Effector memory CD4-positive, alpha-beta T cell (primary cell): Measurements from ENCODE around the gene DEFB131B.
"Not testable (repeated sequence)": the region's sequence is repeated elsewhere in the genome, so short reads cannot be mapped to it uniquely, and the experiment has no call there.

Experiments
- DNase-seq, 3 donors: peaks; one replicate each; pipeline ENCODE4 v3.0.0-alpha.2; 2020
- H3K27ac ChIP-seq: 2 replicates; pipeline ENCODE4 v1.7.0; 2013; ENCODE audit warnings: mild to moderate bottlenecking, low read length, moderate library complexity; ENCODE audit not compliant: insufficient read depth, poor library complexity, severe bottlenecking
- H3K27me3 ChIP-seq: replicated peaks from 2 replicates; pipeline ENCODE4 v1.7.0; 2013; ENCODE audit warnings: mild to moderate bottlenecking, low read length; ENCODE audit not compliant: insufficient read depth, control insufficient read depth, poor library complexity, severe bottlenecking
- H3K36me3 ChIP-seq: 2 replicates; pipeline ENCODE4 v1.7.0; 2013; ENCODE audit warnings: mild to moderate bottlenecking, low read length, moderate library complexity; ENCODE audit not compliant: control insufficient read depth, insufficient read depth
- H3K4me1 ChIP-seq: 2 replicates; pipeline ENCODE4 v1.7.0; 2013; ENCODE audit warnings: low read length, mild to moderate bottlenecking; ENCODE audit not compliant: control insufficient read depth, insufficient read depth, poor library complexity, severe bottlenecking
- H3K4me3 ChIP-seq: 2 replicates; pipeline ENCODE4 v1.7.0; 2013; ENCODE audit warnings: low read length, low read depth, mild to moderate bottlenecking; ENCODE audit not compliant: insufficient read depth, poor library complexity, severe bottlenecking
- H3K9me3 ChIP-seq: 2 replicates; pipeline ENCODE4 v1.7.0; 2013; ENCODE audit warnings: mild to moderate bottlenecking, low read length, moderate library complexity; ENCODE audit not compliant: control insufficient read depth

DEFB131B gene

GRCh38 chr11:71908218-71908617 is 30.0 kb downstream of the DEFB131B start:
- no peaks in the 10 kb centered on the region for H3K9me3 ChIP-seq
- H3K4me1 ChIP-seq = no peaks in the 10 kb centered on the region
- H3K36me3 ChIP-seq = peaks cover 9% of the 10 kb centered on the region
- DNase-seq = no peak
- H3K27ac ChIP-seq = no peak overlapping the region
- no peaks in the 10 kb centered on the region for H3K27me3 ChIP-seq
- H3K4me3 ChIP-seq = no peak overlapping the region

DNA sequence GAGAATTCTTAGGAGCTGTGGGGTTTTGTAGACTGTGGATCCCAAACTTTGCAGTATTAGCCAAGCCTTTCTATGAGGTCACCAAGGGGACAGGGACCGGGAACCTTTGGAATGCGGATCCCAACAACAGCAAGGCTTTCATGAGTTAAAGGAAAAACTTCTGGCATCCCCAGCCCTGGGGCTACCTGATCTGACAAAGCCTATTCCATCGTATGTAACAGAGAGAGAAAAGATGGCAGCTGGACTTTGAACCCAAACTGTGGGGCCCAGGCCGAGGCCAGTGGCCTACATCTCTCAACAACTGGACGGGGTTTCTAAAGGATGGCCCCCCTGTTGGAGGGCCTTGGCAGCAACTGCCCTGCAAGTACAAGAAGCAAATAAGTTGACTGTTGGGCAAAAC is 32.5 kb downstream of the DEFB131B start:
- H3K4me1 ChIP-seq, DNase-seq, H3K9me3 ChIP-seq, H3K27me3 ChIP-seq, H3K27ac ChIP-seq, H3K4me3 ChIP-seq: not testable (repeated sequence)
- H3K36me3 ChIP-seq = peaks cover 23% of the 10 kb centered on the region

GRCh38 chr11:71911321-71911985 is 33.2 kb downstream of the DEFB131B start:
- H3K9me3 ChIP-seq, H3K27me3 ChIP-seq, H3K4me1 ChIP-seq, H3K27ac ChIP-seq, DNase-seq, H3K4me3 ChIP-seq: not testable (repeated sequence)
- peaks cover 29% of the 10 kb centered on the region for H3K36me3 ChIP-seq

DNA sequence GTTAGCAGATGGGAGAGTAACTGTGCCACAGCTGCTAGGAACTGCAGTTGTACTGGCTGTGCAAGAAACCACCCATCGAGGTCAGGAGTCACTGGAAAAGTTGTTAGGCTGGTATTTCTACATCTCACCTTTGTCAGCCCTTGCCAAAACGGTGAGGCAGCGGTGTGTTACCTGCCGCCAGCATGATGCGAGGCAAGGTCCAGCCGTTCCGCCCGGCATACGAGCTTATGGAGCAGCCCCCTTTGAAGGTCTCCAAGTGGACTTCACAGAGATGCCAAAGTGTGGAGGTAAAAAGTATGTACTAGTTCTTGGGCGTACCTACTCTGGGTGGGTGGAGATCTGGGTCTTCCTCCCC is 33.7 kb downstream of the DEFB131B start:
- not testable (repeated sequence) for H3K27me3 ChIP-seq, DNase-seq, H3K27ac ChIP-seq, H3K4me3 ChIP-seq, H3K4me1 ChIP-seq, H3K9me3 ChIP-seq
- H3K36me3 ChIP-seq = peaks cover 31% of the 10 kb centered on the region

GRCh38 chr11:71913756-71914526 is 35.7 kb downstream of the DEFB131B start:
- DNase-seq = no peak
- Histone ChIP-seq H3K4me3 (no peak overlapping the region), H3K27ac (no peak overlapping the region), H3K36me3 (peaks cover 26% of the 10 kb centered on the region), H3K4me1 (no peaks in the 10 kb centered on the region), H3K9me3 (no peaks in the 10 kb centered on the region), H3K27me3 (no peaks in the 10 kb centered on the region)

DNA sequence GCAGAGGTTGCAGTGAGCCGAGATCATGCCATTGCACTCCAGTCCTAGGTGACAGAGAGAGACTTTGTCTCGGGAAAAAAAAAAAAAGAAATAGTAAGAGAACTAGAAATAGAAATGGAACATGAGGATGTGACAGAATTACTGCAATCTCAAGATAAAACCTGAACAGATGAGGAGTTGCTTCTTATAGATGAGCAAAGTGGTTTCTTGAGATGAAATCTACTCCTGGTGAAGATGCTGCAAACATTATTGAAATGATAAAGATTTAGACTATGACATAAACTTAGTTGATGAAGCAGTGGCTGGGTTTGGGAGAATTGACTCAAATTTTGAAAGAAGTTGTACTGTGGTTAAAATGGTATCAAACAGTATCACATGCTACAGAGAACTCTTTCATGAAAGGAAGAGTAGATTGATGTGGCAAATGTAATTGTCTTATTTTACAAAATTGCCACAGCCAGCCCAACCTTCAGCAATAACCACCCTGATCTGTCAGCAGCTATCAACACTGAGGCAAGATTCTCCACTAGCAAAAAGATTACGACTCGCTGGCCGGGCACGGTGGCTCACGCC is 36.5 kb downstream of the DEFB131B start:
- H3K4me1 ChIP-seq = no peaks in the 10 kb centered on the region
- H3K36me3 ChIP-seq = peaks cover 26% of the 10 kb centered on the region
- no peak overlapping the region for H3K27ac ChIP-seq
- H3K4me3 ChIP-seq = no peak overlapping the region
- no peaks in the 10 kb centered on the region for H3K9me3 ChIP-seq
- no peak for DNase-seq
- H3K27me3 ChIP-seq = no peaks in the 10 kb centered on the region

DNA sequence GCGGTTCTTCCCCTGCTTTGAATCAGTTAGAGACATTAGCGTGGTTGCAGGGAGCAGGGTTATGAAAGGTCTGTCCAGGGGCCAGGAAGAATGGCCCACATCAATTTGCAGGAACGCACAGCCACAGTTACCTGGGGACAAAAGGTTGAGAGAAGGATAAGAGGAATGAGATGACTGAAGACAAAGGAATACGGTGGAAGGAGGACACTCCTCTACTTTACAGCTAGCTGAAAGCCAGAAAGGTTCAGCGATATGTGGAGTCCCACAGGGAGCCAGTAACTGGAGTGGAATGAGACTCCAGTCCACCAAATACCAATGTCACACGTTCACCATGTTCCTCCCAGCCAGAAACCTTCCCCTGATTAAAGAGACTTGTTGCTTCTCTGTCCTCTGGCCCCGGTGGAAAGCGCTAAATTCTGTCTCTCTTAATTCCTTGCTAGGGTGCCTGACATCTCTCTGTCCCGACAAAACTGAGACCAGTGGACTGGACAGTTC is 39.4 kb downstream of the DEFB131B start:
- Histone ChIP-seq H3K27me3 (no peaks in the 10 kb centered on the region), H3K4me1 (no peaks in the 10 kb centered on the region), H3K4me3 (no peak overlapping the region), H3K27ac (no peak overlapping the region), H3K36me3 (peaks cover 23% of the 10 kb centered on the region), H3K9me3 (no peaks in the 10 kb centered on the region)
- no peak for DNase-seq

GRCh38 chr11:71927820-71928736 is 49.8 kb downstream of the DEFB131B start, which contains the start of gene XNDC1N:
XNDC1N (minus strand) TSS chr11:71928594; CDS start chr11:71923353, 5,241 bp downstream.
- no peaks in the 10 kb centered on the region for H3K9me3 ChIP-seq
- H3K4me1 ChIP-seq = peaks cover 10% of the 10 kb centered on the region
- H3K27me3 ChIP-seq = no peaks in the 10 kb centered on the region
- peak within 1 kb of the TSS; percentile 97 for H3K4me3 ChIP-seq
- H3K27ac ChIP-seq = peak within 1 kb of the TSS; percentile 83
- no peaks in the 10 kb centered on the region for H3K36me3 ChIP-seq
- DNase-seq = peak in 2 of 3 donors; percentile 38 to 71

DNA sequence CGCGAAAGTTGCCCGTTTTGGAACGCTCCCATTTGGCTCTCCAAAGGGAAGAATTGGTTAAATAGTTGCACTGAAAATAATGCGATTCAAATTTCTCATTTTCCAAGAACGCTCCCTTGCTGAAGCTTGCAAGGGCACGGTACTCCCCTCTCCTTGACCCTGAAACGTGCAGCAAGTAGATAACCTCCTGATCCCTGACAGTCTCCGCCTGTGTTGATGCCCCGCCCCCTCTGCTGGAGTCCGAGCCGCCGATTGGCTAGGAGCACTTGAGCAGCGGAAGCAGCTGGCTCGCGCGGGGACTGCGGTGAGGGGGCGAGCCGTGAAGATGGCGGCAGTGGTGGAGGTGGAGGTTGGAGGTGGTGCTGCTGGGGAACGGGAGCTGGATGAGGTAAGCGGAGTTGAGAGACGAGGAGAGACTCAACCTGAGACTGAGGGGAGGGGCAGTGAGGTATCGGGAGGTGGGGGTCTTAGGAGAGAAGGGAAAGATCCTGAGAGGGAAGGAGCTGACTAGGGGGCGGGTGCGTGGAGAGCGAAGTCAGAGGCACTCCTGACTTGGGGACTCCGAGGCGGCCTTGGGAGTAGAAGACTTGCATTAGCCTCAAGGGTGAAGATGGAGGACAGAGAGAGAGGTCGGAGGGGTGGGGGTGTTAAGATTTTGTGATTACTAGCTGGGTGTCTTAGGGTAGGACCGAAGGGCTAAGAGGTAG is 50.6 kb downstream of the DEFB131B start, which contains the start of gene RNF121:
RNF121 (plus strand) TSS at position 310 of the 707 bp plus-strand sequence; CDS start at position 326, 16 bp downstream.
- Histone ChIP-seq H3K27me3 (no peaks in the 10 kb centered on the region), H3K36me3 (no peaks in the 10 kb centered on the region), H3K4me1 (peaks cover 10% of the 10 kb centered on the region), H3K4me3 (peak within 1 kb of the TSS; percentile 97), H3K27ac (peak within 1 kb of the TSS; percentile 83), H3K9me3 (no peaks in the 10 kb centered on the region)
- peak; percentile 89 to 96 (median 95) for DNase-seq
